GM18909 (cell line): ENCODE results near the gene GALNTL6.
"Not testable (repeated sequence)": the region's sequence is repeated elsewhere in the genome, so short reads cannot be mapped to it uniquely, and the experiment has no call there.

ENCODE experiments used
- ATAC-seq: cut with Tn5 transposase; IDR thresholded peaks from one replicate; pipeline ENCODE4 v1.9.1; 2021; ENCODE audit warnings: mild to moderate bottlenecking; ENCODE audit not compliant: unreplicated experiment, poor library complexity

The GALNTL6 gene

DNA sequence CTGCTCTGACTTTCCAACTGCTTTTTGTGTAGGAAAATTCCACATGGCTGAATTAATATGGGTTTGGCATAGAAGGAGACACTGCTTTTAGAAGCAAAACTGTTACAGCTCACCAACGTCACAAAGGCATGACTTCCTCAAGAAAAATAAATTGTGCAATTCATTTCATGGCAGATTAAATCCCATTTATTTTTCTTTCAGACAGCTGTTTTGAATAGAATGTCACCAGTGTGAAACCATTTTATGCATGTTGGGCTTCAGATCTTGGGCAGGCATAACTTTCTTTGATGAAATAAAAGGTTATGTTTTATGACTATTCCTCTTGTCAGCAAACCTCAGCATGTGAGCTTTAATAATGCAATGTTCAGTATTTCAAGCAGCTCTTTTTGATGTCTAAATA, 542.8 kb downstream of the GALNTL6 start:
- no peak for ATAC-seq

DNA sequence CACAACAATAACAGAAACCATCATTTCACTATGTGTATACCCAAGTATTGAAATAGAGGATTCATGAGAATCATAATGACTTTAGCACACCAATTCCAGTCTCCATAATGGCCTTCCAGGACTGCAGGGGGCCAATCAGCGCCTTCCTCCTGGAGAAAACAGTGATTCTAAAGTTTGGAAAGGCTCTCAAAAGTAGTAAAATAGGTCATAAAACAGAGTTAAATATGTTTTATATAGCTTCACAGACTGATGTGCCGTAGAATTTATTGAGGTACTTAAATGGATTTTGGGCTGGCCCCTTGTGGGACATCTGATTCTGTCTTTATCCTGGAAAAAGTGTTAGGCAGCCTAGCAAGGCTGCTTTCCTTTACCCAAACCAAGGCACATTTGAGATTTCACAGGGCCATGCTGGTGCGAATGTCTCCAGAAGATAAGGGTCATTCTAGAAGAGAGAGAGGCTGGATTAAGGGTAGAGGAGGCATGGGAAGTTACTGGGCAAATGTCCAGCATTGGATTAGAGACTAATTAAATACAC, 543.9 kb downstream of the GALNTL6 start:
- no peak for ATAC-seq

DNA sequence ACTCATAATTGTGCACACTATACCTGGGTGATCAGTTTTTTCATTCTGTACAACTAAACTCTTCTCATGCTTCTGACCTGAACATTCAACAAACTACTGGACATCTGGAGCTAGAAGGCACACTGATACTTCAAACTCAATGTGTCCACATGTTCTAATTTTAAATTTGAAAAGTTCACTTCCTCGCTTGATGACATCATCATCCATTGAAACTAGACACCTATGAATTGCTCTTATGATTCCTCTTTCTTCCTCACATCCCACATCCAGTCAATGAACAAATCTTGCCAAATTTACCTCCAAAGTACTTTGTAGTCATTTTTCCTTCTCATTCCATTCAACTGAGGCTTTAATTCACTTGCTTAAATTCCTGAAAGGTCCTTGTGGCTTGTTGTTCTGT, 549.4 kb downstream of the GALNTL6 start:
- ATAC-seq, result no peak

DNA sequence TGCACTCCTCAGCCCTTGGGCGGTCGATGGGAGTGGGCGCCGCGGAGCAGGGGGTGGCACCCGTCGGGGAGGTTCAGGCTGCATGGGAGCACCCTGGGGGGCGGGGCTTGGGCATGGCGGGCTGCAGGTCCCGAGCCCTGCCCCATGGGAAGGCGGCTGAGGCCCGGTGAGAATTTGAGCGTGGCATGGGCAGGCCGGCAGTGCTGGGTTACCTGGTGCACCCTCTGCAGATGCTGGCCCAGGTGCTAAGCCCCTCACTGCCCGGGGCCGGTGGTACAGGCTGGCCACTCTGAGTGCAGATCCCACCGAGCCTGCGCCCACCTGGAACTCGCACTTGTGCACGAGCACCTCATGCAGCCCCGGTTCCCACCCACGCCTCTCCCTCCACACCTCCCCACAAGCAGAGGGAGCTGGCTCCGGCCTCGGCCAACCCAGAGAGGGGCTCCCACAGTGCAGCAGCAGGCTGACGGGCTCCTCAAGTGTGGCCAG, 556.3 kb downstream of the GALNTL6 start:
- no peak for ATAC-seq

DNA sequence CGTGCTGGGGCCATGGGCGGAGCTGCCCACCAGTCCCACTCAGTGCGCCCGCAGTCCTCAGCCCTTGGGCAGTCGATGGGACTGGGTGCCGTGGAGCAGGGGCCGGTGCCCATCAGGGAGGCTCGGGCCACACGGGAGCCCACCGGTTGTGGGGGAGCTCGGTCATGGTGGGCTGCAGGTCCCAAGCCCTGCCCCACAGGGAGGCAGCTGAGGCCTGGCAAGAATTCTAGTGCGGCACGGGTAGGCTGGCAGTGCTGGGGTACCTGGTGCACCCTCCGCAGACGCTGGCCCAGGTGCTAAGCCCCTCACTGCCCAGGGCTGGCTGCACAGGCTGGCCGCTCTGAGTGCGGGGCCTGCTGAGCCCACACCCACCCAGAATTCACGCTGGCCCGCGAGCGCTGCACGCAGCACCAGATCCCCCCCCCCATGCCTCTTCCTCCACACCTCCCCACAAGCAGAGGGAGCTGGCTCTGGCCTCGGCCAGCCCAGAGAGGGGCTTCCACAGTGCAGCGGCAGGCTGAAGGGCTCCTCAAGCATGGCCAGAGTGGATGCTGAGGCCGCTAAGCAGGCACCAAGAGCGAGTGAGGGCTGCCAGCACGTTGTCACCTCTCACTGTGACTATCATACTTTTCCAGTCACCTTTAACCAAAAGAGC, 564.4 kb downstream of the GALNTL6 start:
- no peak for ATAC-seq

DNA sequence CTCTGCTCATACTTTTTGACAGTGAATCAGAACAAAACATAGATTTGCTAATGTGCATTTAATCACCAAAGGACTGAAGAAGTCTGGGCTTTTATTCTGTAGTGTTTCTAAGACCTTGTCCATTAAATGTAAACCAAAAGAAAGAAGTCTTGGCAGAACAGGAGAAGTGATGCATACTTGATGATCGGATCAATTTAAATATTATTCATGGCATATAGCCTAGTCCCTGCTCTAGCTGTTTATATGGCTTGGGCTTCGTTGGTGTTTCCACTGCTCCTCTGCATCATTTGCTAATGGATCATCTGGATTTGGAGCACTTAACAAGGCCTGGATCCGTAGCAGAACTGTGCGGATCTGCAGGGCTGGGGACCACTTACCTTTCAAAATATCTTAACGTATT, 566.6 kb downstream of the GALNTL6 start:
- no peak for ATAC-seq

DNA sequence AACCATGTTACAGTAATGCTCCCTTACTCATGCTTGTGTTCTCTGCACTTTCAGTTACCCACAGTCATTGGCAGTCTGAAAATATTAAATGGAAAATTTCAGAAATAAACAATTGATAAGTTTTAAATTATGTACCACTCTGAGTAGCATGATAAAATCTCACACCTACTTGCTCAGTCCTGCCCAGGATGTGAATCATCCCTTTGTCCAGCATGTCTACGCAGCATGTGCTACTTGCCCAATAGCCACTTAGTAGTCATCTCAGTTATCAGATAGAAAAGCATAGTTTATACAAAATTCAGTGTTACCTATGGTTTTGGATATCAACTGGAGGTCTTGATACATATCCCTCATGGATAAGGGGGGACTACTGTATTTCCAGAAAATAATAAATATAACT, 577.1 kb downstream of the GALNTL6 start:
- ATAC-seq, result no peak

DNA sequence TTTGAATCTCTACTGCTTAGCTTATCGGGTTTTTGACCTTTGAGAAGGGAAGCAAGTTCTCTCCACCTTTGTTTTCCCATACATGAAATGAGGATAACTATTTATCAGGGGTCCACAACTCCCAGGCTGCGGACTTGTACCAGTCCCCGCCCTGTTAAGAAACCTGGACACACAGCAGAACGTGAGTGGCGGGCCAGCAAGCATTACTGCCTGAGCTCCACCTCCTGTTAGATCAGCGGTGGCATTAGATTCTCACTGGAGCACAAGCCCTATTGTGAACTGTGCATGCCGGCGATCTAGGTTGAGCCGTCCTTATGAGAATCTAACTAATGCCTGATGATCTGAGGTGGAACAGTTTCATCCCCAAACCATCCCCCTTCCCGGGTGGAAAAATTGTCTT, 579.5 kb downstream of the GALNTL6 start:
- no peak for ATAC-seq

DNA sequence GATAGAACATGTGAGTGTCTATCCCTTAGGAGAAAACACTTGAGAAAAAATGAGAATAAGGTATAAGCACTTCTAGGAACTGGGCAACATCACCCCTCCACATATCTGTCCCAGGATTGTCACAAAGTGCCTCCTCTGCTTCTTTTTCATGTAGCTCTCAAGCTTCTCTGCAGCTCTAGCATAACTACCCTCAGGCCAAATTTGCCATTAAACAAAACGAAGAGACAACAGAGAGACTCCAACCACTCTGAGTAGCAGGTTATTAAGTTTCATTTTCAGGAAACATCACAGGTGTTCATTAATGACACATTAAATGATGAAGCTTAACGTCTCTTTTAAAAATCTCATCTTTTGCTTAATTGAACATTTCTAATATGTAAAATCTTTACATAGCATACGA, 580.0 kb downstream of the GALNTL6 start:
- no peak for ATAC-seq

DNA sequence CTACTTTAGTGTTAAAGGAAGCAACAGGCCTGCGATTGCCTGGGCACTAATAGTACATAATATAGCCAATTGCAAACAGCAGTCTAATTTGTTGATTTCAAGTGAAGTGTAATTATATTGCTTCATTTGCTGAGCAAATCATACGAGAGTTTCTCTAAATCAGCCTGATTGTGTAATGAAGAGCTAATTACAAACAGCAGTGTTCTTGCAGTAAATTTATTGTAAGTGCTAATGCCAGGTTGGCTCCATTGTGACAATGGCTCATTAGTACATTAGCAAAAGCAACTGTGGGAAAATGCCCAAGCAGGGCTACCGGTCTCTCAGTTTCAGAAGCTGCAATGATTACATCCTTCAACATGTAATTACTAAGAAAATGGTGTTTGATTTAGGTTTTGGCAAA, 591.5 kb downstream of the GALNTL6 start:
- ATAC-seq, result no peak

DNA sequence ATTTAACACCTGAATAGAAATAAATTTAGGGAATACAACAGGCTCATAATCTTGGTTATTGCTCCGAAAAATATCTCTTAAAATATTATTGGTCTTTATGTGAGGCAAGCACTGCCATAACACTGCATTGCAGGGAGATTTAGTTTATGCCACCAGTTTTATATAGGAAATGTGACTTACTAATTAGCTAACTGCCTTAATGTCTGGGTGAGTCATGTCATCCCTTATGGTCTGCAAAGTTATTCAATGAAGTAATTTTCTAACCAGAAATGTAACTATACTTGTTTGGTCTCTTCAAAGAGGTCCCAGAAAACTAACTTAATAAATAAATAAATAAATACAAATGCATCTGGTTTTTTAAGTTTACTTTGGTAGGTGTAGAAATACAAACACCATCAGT, 597.2 kb downstream of the GALNTL6 start:
- no peak for ATAC-seq

DNA sequence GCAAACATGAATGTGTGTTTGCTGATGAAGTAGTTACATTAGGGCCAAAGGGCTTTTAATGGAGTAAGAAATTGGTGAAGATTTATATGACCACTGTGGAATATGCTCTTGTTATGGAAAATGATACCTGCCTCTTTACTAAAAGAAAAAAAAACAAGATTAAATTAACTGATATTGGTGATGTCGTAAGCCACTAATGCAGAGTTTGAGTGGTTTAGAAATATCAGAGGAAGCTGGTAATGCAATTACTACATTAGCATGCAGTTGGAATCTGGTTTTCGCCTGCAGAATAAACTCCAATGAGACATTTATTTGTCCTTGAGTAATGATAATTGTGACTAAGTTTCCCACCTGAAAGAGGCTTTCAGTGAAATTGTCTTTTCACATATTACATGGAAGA, 597.9 kb downstream of the GALNTL6 start:
- ATAC-seq, result no peak

DNA sequence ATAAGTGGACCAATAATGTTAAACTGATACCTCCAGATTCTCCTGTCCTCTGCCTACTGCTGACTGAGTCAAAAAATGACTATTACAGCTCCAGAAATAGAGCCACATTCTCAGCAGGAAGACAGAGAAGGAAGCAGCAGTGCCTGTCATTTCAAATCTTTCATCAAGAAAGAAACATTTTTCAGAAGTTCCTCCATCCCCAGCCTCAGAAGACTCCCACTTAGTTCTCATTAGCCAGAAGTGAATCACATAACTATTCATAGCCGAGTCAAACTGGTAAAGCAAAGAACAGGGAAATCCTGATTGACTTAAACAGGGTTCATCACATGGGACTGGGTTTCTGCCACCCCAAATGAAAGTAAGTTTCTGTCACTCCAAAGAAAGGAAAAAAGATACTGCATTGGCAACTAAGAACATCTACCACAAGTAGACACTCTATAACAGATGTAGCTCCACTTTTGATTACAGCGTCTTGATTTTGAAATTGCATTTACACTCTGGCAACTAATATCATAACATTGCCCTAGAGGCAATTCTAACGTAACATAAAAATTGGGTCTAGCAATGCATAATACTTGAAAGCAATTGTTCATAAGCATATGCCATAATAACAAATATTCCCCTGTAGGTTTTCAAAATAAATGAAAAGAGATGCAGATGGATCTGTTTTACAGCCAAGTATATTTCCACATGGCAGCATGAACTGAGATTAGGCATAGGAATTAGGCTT, 599.8 kb downstream of the GALNTL6 start:
- ATAC-seq, result no peak

DNA sequence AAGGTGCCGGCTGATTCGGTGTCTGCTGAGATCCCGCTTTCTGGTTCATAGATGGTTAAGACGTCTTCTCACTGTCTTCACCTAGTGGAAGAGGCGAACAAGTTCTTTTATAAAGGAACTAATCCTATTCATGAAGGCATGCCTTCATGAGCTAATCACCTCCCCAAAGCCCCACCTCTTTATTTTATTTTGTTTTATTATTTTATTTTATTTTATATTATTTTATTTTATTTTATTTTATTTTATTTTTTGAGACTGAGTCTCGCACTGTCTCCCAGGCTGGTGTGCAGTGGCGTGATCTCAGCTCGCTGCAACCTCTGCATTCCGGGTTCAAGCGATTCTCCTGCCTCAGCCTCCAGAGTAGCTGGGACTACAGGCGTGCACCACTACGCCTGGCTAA, 615.8 kb downstream of the GALNTL6 start:
- not testable (repeated sequence) for ATAC-seq

DNA sequence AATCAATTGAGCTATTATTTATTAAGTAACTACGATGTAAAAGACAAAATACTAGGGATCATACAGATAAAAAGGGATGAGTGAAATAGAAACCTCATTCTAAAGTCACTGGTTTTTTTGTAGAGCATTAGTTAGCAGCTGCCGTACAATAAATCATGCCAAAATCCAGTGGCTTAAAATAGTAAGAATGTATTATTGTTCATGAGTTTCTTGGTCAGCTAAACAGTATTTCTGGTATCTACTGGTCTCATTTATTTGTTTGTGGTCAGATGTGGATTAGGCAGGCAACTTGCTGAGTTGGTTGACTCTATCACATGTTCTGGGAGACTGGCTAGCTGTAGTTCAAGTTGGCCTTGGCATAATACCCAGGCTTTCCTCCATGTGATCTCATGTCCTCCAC, 667.3 kb downstream of the GALNTL6 start:
- no peak for ATAC-seq

DNA sequence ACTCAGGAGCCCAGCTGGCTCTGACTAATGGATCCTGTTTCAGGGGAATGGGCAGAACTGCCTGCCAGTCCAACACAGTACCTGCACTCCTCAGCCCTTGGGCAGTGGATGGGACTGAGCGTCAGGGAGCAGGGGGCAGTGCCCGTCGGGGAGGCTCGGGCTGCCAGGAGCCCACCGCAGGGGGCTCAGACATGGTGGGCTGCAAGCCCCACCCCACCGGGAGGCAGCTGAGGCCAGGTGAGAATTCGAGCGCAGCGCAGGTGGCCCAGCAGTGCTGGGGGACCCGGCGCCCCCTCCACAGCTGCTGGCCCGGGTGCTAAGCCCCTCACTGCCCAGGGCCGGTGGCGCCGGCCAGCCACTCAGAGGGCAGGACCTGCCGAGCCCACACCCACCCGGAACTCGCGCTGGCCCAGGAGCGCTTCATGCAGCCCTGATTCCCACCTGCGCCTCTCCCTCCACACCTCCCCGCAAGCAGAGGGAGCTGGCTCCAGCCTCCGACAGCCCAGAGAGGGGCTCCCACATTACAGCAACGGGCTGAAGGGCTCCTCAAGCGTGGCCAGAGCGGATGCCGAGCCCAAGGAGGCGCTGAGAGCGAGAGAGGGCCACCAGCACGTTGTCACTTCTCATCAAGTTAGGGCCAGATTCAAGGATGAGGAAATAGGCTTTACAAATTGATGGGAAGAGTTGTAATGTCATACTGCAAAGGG, 668.8 kb downstream of the GALNTL6 start:
- no peak for ATAC-seq

DNA sequence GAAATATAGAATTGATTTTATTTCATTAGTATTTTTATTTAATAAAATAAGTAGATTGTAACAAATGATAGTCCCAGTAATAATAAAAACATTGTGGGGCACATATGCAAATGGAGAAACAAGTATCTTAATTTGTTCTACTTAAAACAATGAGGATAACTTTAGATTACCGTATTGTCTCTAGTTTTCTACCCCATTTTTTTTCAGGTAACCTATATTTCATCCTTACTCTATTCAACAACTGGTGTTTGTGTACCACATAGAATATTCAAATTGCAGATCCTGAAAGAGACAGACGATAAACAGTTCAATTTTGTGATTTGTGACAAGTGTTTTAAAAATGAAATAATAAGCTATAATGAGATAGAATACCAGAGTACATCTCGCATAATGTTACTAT, 671.8 kb downstream of the GALNTL6 start:
- no peak for ATAC-seq

DNA sequence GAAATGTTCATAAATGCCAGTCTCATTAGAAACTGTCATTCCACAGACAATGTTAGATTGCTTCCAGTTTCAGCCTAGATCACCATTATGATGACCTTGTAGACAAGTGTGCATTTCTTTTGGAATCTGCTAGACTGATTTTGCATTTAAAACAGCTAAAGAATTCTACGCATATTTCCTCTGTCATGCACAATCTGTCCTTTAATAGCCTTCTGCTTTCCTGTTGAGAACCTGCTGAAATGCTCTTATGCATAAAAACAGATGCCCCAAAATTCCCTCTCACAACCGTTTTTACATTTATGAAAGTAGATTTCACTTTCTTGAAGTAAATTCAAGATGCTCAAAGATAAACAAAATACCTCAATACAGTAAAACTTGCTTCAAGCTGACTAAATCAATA, 673.3 kb downstream of the GALNTL6 start:
- no peak for ATAC-seq

DNA sequence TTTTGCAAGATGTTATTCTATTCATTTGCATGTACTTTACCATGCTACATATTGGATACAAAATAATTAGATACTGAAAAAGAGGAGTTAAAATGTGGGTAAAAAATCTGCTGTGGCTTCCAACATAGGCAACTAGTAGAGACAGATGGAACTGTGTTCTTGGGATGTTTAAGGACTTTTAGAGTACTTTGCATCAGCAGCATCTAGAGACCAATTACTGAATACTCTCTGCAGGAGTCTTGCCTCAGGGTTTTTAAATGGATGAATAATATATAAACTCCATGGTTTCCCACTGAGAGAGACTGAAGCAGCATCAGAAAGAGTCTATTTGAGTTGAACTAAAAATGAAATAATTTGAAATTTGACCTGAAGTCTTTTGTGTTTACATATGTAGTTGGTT, 676.7 kb downstream of the GALNTL6 start:
- no peak for ATAC-seq

DNA sequence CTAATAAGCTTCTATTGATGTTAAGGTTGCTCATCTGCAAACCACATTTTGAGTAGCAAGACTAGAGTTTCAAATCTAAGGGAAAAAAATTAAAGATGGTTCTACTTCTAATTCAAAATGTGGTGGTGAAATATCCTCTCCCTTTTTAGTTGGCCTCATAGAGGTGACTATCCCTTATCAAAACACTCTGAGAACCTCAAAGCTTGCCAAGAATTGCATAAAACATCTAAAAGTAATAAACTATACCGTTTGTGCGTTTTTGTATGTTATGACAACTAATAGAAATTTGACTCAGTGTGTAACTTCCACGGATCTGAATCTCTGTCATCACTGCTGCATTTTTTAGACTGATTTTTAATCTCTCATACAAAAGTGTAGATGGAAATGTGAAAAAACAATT, 682.6 kb downstream of the GALNTL6 start:
- no peak for ATAC-seq

DNA sequence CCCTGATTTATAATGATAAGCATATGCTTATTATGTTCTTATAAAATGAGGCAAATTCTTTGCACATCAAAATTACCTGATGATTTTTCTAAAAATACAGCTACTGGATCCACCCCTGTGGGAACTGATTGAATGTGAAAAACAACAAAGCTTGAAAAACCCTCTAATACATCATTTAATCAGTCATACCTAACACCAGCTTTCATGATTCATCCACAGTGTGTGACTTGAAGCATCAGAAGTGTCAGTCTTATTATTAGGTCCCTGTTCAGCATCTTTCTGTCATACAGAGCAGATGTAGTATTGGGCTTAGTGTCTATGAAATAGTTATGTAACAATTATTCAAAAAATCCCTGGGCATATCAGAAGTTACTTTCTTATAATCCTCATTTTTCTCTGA, 684.1 kb downstream of the GALNTL6 start:
- ATAC-seq, result no peak
